HTR-8/SVneo (cell line): ENCODE measurements around the gene XRCC6.
"Not testable (repeated sequence)": the region's sequence is repeated elsewhere in the genome, so short reads cannot be mapped to it uniquely, and the experiment has no call there.

Source experiments
- DNase-seq: peaks from one replicate; pipeline ENCODE4 v3.0.0; 2011; ENCODE audit warnings: low spot score, mixed read lengths; ENCODE audit not compliant: insufficient read length
- FAIRE-seq: peaks from 2 replicates; lab custom pipeline; 2011; peaks lifted over from hg19 to GRCh38; lab: Jason Lieb, UNC

XRCC6 gene

DNA sequence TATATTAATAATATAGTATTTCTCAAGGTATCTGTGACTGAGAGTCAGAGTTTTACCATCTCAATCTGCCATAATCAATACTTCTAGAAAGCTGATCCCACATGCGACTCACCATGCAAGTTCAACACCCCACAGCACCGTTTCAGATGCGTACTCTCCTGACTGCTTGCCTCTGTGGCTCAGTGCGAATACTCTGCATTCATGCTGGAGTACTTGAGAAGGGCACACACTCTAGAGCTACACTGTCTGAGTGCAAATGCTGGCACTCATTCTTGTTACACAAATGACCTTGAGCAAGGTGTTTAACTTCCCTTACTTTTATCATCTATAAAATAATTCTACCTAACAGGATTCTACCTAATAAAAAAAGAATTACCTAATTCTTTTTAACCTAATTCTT, 55.0 kb downstream of the XRCC6 start:
- no peak for DNase-seq
- FAIRE-seq = no peak

DNA sequence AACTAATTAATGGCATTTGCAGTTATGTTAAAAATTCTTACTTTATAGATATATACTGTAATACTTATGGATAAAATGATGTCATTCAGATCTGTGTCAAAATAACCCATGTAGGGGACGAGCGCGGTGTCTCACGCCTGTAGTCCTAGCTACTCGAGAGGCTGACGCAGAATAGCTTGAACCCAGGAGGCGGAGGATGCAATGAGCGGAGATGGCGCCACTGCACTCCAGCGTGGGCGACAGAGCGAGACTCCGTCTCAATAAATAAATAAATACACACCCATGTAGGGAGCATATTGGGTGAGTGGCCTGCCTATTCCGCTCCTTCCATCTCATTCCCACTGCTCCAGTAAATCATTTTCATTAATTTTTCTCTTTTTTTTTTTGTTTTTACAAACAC, 60.5 kb downstream of the XRCC6 start:
- FAIRE-seq (no peak), DNase-seq (no peak)

DNA sequence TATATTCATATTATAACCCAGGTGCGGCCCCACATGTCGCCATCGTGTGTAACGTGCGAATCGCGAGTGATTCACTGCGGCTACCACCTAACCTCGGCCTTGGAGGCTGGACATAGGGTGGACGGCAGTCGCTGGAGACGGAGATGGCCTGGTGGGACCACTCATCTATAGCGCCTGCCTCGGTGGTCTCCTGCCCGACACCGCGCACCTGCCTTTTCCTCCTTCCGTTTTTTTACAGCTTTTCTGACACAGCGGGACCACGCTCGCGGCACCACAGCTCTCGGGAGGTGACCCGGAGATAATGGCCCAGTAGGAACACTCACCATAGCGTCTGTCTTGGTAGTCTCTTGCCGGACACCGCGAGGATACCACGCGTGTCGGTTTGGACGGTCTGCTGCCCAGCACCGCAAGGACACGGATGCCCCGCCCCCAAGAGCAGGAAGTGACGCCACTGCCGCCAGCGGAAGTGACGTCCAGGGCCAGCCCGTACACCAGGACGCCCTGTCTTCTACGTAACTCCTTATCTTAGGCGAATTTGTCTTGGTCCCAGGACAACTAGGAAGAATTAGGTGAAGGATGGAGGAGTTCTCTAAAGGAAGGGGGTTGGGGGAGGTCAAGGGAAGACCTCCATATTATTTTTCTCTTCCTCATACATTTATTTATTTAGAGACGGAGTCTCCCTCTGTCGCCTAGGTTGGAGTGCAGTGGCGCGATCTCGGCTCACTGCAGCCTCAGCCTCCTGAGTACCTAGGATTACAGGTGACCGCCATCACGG, 61.1 kb downstream of the XRCC6 start:
- FAIRE-seq = peak; percentile 58

DNA sequence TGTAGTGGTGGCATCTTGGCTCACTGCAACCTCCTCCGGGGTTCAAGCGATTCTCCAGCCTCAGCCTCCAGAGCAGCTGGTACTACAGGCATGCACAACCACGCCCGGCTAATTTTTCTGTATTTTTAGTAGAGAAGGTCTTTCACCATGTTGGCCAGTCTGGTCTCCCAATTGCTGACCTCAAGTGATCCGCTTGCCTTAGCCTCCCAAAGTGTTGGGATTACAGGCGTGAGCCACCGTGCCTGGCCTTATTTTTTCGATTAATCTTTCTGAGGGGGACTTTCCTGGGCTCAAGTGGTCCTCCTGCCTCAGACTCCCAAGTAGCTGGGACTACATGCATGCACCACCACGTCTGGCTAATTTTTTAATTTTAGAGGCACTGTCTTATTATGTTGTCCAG, 62.0 kb downstream of the XRCC6 start:
- DNase-seq (no peak), FAIRE-seq (no peak)

More for the DNA sequence above, 61.1 kb downstream of the XRCC6 start:
- peak; percentile 76 for DNase-seq

DNA sequence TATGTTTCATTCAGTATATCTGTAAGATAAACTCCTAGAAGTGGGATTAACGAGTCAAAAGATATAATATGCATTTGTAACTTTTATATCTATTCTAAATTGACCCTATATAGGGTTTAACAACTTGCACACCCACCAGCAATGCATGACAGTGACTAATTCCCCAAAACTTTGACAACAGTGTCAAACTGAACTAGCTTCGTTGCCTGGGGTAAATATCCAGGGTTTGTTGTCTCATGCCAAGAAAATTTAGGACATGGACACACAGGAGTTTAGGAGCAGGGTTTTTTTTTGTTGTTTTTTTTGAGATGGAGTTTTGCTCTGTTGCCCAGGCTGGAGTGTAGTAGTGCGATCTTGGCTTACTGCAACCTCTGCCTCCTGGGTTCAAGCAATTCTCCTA, 62.5 kb downstream of the XRCC6 start:
- no peak for FAIRE-seq
- DNase-seq = no peak

DNA sequence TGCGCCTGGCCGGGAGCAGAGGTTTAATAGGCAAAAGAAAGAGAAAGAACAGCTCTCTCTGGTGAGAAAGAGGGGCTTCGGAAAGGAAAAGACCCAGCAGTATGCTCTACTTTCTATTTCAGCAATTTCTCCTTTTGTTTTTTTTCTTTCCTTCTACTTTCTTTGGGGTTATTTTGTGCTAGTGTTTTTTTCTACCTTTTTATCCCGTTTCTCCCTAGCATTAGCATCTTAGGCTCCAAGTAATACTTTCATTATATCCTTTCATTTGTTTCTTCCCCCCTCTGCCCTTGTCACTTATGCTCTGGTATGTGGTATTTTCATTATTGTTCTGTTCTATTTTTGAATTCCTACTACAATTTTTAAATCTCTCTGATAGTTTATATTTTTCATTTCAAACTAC, 63.1 kb downstream of the XRCC6 start:
- FAIRE-seq = no peak
- no peak for DNase-seq

DNA sequence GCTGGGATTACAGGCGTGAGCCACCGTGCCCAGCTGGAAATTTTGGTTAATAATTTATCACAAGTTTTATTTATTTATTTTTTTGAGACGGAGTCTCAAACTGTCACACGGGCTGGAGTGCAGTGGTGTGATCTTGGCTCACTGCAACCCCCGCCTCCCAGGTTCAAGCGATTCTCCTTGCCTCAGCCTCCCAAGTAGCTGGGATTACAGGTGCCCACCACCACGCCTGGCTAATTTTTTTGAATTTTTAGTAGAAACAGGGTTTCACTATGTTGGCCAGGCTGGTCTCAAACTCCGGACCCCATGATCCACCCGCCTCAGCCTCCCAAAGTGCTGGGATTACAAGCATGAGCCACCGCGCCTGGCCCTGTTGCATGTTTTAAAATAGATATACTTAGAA, 65.8 kb downstream of the XRCC6 start:
- not testable (repeated sequence) for FAIRE-seq

DNA sequence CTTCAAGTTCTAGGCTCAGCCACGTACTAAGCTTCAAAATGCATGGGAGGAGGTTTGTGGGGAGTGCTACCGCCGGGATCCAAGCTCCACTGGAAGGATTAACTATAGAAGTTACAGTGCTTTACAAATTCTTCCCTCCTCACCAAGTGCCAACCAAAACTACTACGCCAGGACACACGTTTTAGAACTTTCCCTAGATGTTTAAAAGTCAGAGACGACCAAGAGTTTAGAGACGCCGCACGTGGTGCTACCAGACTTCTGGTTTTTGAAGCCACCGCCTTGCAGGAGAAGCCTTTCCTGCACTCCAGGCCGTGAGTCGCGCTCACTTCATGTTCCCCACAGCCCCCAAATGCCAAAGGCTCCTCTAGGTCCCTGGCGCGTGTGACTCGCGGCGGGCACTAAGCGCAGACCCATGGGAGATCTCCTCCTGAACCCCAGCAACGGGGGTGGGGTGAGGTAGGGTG, 66.8 kb downstream of the XRCC6 start:
- FAIRE-seq (no peak), DNase-seq (no peak)

More for the DNA sequence above, 65.8 kb downstream of the XRCC6 start:
- not testable (repeated sequence) for DNase-seq

DNA sequence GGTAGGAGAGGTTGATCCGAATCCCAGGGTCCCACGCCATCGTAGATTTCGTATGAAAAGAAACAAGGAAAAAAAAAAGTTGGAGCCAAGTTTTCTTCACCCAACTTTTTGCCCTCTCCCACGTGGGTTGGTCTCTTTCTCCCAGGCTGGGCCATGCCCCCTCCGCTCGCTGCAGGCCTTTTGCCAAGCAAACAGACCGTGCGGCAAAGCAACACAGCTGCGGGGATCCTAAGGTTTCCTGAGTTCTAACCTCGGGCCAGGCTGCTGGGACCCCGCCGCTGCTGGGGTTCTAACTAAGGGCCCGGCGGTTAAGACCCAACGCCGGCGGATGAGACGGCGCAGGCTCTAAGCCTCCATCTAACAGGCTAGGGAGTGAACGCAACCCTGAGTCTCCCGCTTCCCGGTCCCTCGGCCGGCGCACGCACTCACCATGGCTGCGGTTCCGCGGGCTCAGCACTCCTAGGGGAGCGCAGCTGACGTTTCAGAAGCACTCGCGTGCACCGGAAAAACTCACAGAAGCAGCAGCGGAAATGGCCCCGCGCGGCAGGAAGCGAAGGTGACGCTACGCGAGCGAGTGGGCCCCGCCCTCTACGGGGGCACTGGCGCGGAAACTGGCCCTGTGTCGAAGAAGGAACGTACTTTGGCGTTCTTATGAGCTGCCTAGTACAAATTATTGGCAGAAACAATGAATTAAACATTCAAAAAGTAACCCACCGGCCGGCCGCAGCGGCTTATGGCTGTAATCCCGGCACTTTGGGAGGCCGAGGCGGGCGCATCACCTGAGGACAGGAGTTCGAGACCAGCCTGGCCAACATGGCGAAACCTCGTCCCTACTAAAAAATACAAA, 67.5 kb downstream of the XRCC6 start, which contains the start of gene SNU13:
TSS of gene SNU13 (minus strand) at position 503 of the 847 bp plus-strand sequence. CDS start at position 432, 71 bp downstream.
- DNase-seq (peak; percentile 83), FAIRE-seq (peak; percentile 88)

DNA sequence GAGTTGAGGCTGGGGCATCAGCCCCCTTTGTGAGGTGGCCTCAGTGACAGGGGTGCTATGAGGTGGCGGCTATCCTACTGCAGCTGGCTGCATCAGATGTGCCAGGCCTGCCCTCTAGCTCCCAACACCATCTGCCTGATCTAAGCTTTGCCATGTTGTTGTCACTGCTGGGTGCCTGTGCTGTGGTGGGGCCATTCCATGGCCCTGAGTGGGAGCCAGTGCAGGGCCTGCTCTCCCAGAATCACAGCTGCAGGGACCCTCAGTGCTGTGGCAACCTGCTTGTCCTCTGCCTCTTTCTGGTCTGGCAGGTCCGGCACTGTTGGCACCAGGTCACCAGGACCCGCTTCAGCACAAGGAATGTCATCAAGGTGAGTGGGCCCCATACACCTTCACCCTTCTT, 69.4 kb downstream of the XRCC6 start:
- DNase-seq (no peak), FAIRE-seq (no peak)

DNA sequence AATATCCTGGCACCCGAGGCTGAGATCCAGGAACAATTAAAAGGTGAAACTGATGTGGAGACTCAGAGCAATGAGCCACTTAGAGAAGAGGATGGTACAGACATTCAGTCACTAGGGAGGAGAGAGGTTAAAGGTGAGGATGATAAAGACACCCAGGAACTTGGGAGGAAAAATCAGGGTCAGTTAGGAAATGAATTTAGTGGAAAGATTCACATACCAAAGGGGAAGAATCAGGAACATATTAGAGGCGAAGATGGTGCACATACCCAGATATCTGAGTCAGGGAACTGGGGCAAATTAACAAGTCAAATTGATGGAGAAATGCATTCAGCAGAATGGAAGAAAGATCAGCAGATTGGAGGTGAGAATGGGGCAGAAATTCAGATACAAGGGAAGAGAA, 74.1 kb downstream of the XRCC6 start:
- FAIRE-seq = no peak
- no peak for DNase-seq

DNA sequence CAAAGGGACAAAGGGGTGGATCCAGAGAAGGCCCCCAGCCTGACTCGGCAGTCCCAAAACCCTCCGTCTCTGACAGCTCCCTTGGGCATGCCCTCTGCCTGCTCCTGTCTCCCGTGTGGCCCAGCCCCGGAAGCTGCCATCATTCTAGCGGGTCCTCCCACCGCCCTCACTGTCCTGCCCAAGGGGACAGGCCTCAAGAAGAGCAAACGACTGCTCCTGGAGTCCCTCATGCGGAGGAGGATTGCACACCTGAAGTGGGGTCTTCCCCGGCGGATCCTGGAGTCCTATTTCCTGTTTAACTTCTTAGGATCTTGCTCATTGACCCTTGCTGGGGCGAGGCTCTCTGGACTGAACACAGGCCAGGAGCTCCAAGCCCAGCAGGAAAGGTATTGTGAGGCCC, 75.6 kb downstream of the XRCC6 start:
- FAIRE-seq (no peak), DNase-seq (no peak)

DNA sequence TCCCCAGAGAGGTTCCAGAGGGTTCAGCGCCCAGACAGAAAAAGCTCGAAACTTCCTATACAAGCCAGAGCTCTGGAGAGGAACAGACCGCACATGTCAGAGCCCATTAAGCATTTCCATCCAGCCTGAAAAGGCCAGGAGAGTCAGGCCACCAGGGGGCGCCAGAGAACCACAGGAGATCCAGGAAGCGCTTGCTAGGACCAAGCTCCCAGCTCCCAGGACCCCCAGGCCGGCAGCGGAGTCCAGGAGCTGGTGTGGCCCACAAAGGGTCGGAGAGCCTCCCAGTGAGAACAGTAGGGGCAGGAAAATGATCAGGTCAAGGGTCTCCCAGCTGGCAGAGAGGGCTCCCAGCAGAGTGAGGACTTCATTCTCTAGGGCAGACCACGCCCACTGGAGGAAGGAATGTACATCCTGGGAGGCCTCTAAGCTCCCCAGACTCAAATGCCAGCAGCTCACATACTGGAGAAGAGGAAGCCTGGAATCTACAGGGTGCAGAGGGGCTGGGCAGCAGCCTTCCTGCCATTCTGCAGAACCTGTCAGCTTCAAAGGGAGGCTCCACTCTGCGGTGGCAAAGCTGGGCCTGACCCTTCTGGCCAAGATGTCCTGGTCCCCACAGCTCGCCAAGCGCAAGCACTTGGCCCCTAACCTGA, 76.2 kb downstream of the XRCC6 start:
- FAIRE-seq (peak; percentile 38), DNase-seq (peak; percentile 84)

DNA sequence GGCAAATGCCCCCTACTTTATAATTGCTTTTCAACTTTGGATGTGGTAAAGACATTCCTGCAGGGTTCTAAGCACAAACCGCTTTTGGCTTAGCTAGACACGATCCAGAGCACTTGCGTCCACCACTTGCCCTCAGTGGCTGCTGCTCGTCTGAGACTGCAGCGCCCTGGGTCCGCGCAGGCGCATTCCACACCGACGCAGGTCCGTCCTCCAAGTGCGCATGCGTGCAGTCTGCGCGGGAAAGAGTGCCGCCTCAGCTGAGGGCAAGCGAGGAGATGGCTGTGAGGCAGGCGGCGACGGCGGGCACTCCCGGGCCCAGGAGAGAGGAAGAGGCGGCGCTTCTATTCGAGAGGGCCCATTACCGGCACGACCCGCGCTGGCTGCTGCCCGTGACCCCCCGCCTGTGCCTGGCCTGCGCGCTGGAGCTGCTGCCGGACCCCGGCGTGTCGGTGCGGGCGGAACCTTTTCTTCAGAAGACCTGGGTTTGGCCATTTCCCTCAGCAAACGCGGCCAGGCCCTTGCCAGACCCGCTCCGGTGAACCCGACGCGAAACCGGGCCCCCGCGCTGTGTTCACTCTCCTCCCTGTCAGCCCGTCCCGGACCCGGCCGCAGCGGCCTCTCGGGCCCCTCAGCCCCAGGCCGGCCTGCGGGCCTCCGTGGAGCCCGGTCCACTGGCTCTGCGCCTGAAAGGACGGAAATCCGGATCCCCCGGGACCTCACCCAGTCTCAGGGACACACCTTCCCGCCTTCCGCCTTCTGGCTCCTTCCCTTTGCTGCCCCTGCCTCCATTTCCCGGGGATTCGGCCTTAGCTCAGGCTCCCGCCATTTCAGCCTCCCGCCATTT, 78.4 kb downstream of the XRCC6 start, which contains the start of gene MEI1:
TSS of gene MEI1 (plus strand) at position 240 of the 844 bp plus-strand sequence. CDS start at position 276, 36 bp downstream.
- DNase-seq = no peak

DNA sequence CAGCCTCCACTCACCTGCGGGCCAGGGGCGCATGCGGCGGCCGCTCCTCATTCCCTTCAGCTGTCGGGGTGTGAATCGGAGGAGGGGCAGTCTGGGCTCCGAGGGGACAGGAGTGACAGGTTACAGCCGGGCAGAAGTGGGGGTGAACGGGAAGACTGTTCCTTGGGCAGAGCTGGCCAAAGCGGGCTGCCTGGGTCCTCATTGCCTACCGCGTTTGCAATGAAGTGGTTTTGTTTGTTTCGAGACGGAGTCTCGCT, 78.9 kb downstream of the XRCC6 start:
- no peak for FAIRE-seq

More for the DNA sequence above, 78.4 kb downstream of the XRCC6 start, which contains the start of gene MEI1:
- no peak for FAIRE-seq

DNA sequence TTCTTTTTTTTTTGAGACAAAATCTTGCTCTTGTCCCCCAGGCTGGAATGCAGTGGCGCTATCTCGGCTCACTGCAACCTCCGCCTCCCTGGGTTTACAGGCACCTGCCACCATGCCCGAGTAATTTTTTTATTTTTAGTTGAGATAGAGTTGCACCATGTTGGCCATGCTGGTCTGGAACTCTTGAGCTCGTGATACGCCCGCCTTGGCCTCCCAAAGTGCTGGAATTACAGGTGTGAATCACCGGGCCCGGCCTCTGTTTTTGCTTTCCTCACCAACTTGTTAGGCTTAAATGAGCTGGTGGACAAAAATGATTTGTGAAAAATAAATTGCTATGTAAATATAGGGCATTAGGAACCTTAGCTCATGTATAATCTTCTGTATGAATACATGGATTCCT, 81.7 kb downstream of the XRCC6 start:
- FAIRE-seq = no peak
- DNase-seq = no peak

More for the DNA sequence above, 78.9 kb downstream of the XRCC6 start:
- DNase-seq = no peak

DNA sequence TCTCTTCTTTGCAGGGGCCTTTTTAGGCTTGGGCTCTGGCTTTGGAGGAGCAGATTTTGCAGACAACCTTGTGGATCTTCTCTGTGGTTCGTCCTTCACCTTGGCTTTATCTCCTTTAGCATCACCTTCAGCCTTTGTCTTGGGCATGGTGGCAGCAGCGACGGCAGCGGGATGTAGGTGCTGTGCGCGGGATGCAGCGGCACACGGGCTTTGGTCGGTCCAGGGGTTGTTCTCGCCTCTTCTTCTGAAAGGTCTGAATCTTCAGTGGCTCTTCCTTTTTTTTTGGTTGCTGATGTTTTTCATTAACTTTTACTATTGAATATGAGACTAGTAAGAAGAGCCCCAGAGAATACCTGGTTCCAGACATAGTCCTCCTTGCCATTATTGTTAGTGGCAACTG, 88.2 kb downstream of the XRCC6 start:
- DNase-seq = no peak
- FAIRE-seq = no peak

DNA sequence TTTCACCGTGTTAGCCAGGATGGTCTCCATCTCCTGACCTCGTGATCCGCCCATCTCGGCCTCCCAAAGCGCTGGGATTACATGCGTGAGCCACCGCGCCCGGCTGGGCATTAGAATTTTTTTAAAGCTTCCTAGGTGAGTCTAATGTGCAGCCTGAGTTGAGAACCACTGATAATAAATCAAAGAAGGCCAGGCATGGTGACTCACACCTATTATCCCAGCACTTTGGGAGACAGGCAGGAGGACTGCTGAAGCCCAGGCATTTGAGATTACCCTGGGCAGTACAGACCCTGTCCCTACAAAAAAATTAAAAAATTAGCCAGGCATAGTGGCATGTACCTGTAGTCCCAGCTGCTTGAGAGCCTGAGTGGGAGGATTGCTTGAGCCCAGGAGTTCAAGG, 91.9 kb downstream of the XRCC6 start:
- FAIRE-seq (no peak), DNase-seq (no peak)
